ENCODE measurements around the gene SND1.
"Not testable (repeated sequence)": the region's sequence is repeated elsewhere in the genome, so short reads cannot be mapped to it uniquely, and the experiment has no call there.

DNA sequence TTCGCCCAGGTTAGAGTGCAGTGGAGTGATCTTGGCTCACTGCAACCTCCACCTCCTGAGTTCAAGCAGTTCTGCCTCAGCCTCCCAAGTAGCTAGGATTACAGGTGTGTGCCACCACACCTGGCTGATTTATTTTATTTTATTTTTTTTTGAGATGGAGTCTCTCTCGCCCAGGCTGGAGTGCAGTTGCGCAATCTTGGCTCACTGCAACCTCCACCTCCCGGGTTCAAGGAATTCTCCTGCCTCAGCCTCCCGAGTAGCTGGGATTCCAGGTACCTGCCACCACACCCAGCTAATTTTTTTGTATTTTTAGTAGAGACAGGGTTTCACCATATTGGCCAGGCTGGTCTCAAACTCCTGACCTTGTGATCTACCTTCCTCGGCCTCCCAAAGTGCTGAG, 250.8 kb downstream of the SND1 start:
- TF ChIP-seq POLR2AphosphoS5 (IDR thresholded peaks at IDR 0.05; ENCODE audit: low read depth, low read length); POLR2A (IDR thresholded peaks at IDR 0.05; ENCODE audit: low read depth, low read length); TAF1 (IDR thresholded peaks at IDR 0.05; ENCODE audit: borderline replicate concordance, low read depth, low read length): not testable (repeated sequence)

Measured in GM12892 (cell line).